HepG2 (cell line): ENCODE measurements around the gene OR52I2. TPM values are rescaled to one million over a fixed set of nuclear protein-coding genes. Genes with fewer than 3 reads are reported as not detected.

Experiments
- ZBTB1 ChIP-seq: sonication (generic); formaldehyde crosslinking; IDR thresholded peaks from 2 replicates; pipeline ENCODE4 v1.4.0; 2020; ENCODE audit warnings: missing genetic modification reagents, borderline replicate concordance
- ZNF180 ChIP-seq: sonication (generic); formaldehyde crosslinking; IDR thresholded peaks from 2 replicates; pipeline ENCODE4 v1.4.0; 2020; ENCODE audit warnings: low read depth, missing genetic modification reagents, borderline replicate concordance
- ZNF44 ChIP-seq: sonication (generic); formaldehyde crosslinking; IDR thresholded peaks from 2 replicates; pipeline ENCODE4 v1.5.1; 2020; ENCODE audit warnings: mild to moderate bottlenecking, missing genetic modification reagents
- ZSCAN30 ChIP-seq: sonication (generic); formaldehyde crosslinking; IDR thresholded peaks from 2 replicates; pipeline ENCODE4 v1.5.0; 2020; ENCODE audit warnings: mild to moderate bottlenecking, missing genetic modification reagents
- polyA plus RNA-seq, 8 experiments: library from polyadenylated mRNA; depleted of rRNA in 3 of 8; stranded (reverse) in 7 of 8; unstranded in 1 of 8; fragments of >200 nt; fragmentation: Illumina TruSeq in 4 of 8; extraction: Trizol in 4 of 8; gene quantifications; 2 replicates each; pipeline versions ENCODE4 v1.2.1 to v1.2.3, GENCODE V29; 2011 to 2016; ENCODE audit warnings: low read depth in 4 of 8, missing spikeins in 1 of 8, mixed read lengths in 1 of 8; ENCODE audit not compliant: insufficient read depth in 1 of 8
- total RNA-seq, 5 experiments: library from RNA; depleted of rRNA; stranded (reverse); fragments of >200 nt; fragmentation: Illumina TruSeq; extraction: Trizol; gene quantifications; 2 replicates each; pipeline ENCODE4 v1.2.3, GENCODE V29; 2016; ENCODE audit warnings: low read depth in 1 of 5
- TF ChIP-seq, protein P1 (sequence below): sonication (generic); formaldehyde crosslinking; IDR thresholded peaks from 2 replicates; pipeline ENCODE4 v1.5.0; 2020; ENCODE audit warnings: mild to moderate bottlenecking, missing genetic modification reagents, borderline replicate concordance
- TF ChIP-seq, protein P2 (sequence below): sonication (generic); formaldehyde crosslinking; IDR thresholded peaks from 2 replicates; pipeline ENCODE4 v1.4.0; 2020; ENCODE audit warnings: mild to moderate bottlenecking, missing genetic modification reagents

OR52I2 gene
- total and polyA plus RNA-seq, 2 of the 13 experiments (the other 11 are each of a cell fraction or from before 2014, with no cell fraction given): not detected

DNA sequence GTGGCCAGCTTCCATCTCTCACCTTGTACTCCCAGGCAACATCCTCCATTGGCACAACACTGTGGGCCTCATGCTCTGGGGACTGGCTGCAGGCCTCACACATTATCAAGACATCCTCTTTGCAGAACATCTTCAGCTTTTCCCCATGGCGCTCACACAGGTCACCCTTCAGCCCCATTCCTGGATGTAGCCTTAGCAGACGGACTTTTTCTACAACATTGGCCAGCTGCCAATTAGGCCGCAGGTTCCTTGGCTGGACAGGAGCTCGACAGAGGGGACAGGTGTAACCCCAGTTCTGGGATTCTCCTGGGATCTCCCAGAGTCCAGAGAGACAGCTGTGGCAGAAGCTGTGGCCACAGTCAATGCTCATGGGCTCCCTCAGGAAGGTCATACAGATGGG is 23.5 kb downstream of the OR52I2 start (continued):
- TF ChIP-seq, protein P1, sequence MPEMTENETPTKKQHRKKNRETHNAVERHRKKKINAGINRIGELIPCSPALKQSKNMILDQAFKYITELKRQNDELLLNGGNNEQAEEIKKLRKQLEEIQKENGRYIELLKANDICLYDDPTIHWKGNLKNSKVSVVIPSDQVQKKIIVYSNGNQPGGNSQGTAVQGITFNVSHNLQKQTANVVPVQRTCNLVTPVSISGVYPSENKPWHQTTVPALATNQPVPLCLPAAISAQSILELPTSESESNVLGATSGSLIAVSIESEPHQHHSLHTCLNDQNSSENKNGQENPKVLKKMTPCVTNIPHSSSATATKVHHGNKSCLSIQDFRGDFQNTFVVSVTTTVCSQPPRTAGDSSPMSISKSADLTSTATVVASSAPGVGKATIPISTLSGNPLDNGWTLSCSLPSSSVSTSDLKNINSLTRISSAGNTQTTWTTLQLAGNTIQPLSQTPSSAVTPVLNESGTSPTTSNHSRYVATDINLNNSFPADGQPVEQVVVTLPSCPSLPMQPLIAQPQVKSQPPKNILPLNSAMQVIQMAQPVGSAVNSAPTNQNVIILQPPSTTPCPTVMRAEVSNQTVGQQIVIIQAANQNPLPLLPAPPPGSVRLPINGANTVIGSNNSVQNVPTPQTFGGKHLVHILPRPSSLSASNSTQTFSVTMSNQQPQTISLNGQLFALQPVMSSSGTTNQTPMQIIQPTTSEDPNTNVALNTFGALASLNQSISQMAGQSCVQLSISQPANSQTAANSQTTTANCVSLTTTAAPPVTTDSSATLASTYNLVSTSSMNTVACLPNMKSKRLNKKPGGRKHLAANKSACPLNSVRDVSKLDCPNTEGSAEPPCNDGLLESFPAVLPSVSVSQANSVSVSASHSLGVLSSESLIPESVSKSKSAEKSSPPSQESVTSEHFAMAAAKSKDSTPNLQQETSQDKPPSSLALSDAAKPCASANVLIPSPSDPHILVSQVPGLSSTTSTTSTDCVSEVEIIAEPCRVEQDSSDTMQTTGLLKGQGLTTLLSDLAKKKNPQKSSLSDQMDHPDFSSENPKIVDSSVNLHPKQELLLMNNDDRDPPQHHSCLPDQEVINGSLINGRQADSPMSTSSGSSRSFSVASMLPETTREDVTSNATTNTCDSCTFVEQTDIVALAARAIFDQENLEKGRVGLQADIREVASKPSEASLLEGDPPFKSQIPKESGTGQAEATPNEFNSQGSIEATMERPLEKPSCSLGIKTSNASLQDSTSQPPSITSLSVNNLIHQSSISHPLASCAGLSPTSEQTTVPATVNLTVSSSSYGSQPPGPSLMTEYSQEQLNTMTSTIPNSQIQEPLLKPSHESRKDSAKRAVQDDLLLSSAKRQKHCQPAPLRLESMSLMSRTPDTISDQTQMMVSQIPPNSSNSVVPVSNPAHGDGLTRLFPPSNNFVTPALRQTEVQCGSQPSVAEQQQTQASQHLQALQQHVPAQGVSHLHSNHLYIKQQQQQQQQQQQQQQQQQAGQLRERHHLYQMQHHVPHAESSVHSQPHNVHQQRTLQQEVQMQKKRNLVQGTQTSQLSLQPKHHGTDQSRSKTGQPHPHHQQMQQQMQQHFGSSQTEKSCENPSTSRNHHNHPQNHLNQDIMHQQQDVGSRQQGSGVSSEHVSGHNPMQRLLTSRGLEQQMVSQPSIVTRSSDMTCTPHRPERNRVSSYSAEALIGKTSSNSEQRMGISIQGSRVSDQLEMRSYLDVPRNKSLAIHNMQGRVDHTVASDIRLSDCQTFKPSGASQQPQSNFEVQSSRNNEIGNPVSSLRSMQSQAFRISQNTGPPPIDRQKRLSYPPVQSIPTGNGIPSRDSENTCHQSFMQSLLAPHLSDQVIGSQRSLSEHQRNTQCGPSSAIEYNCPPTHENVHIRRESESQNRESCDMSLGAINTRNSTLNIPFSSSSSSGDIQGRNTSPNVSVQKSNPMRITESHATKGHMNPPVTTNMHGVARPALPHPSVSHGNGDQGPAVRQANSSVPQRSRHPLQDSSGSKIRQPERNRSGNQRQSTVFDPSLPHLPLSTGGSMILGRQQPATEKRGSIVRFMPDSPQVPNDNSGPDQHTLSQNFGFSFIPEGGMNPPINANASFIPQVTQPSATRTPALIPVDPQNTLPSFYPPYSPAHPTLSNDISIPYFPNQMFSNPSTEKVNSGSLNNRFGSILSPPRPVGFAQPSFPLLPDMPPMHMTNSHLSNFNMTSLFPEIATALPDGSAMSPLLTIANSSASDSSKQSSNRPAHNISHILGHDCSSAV (CRISPR knock-in tag): no peak
- TF ChIP-seq ZNF44 (CRISPR knock-in tag) (no peak), ZSCAN30 (no peak), ZBTB1 (CRISPR knock-in tag) (no peak), ZNF180 (CRISPR knock-in tag) (no peak)
- TF ChIP-seq, protein P2, sequence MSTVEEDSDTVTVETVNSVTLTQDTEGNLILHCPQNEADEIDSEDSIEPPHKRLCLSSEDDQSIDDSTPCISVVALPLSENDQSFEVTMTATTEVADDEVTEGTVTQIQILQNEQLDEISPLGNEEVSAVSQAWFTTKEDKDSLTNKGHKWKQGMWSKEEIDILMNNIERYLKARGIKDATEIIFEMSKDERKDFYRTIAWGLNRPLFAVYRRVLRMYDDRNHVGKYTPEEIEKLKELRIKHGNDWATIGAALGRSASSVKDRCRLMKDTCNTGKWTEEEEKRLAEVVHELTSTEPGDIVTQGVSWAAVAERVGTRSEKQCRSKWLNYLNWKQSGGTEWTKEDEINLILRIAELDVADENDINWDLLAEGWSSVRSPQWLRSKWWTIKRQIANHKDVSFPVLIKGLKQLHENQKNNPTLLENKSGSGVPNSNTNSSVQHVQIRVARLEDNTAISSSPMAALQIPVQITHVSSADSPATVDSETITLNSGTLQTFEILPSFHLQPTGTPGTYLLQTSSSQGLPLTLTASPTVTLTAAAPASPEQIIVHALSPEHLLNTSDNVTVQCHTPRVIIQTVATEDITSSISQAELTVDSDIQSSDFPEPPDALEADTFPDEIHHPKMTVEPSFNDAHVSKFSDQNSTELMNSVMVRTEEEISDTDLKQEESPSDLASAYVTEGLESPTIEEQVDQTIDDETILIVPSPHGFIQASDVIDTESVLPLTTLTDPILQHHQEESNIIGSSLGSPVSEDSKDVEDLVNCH (CRISPR knock-in tag): no peak
